Esophagus squamous epithelium (tissue), 5 donors: ENCODE results near the gene SNRNP25. TPM values are rescaled to one million over a fixed set of nuclear protein-coding genes. Genes with fewer than 3 reads are reported as not detected.
A peak's percentile ranks its signal among the peaks of the same experiment; 100 is the strongest.
"Not testable (repeated sequence)": the region's sequence is repeated elsewhere in the genome, so short reads cannot be mapped to it uniquely, and the experiment has no call there.

ENCODE experiments used
- DNase-seq: peaks from one replicate; lab custom pipeline; 2025; lab: John Stamatoyannopoulos, UW
- H3K27ac ChIP-seq, 4 donors: fragments of 200-600 bp; sonication (generic); one replicate each; pipeline ENCODE4 v1.5.1; 2016 to 2019; ENCODE audit warnings: mild to moderate bottlenecking in 1 of 4
- H3K27me3 ChIP-seq, 4 donors: fragments of 200-600 bp; sonication (generic); 1 replicate in 3 of 4; 2 replicates in 1 of 4; pipeline versions ENCODE4 v1.5.1 to v1.6.0; 2017 to 2021; ENCODE audit warnings: antibody characterized with exemption in 1 of 4
- H3K36me3 ChIP-seq, 3 donors: fragments of 200-600 bp; sonication (generic); one replicate each; pipeline ENCODE4 v1.5.1; 2016 to 2019
- H3K4me1 ChIP-seq, 3 donors: fragments of 200-600 bp; sonication (generic); one replicate each; pipeline ENCODE4 v1.5.1; 2017 to 2019
- H3K4me3 ChIP-seq, 4 donors: fragments of 200-600 bp; sonication (generic); 1 replicate in 3 of 4; 2 replicates in 1 of 4; pipeline ENCODE4 v1.5.1; 2016 to 2019; ENCODE audit warnings: mild to moderate bottlenecking in 2 of 4, moderate library complexity in 1 of 4
- H3K9me3 ChIP-seq, 3 donors: fragments of 200-600 bp; sonication (generic); one replicate each; pipeline ENCODE4 v1.5.1; 2016 to 2019
- CTCF ChIP-seq, 6 experiments: fragments of 450-650 bp in 4 of 6; fragments of 200-600 bp in 2 of 6; sonication (generic) in 2 of 6; IDR thresholded peaks; one replicate each; pipeline ENCODE4 v1.5.1; 2016 to 2019; ENCODE audit warnings: antibody characterized with exemption in 6 of 6, mild to moderate bottlenecking in 4 of 6, moderate library complexity in 4 of 6
- POLR2A ChIP-seq, 4 donors: fragments of 450-650 bp; IDR thresholded peaks; one replicate each; pipeline ENCODE4 v1.6.1; 2017; ENCODE audit warnings: antibody characterized with exemption in 4 of 4, mild to moderate bottlenecking in 4 of 4, moderate library complexity in 3 of 4
- WGBS, 2 donors: methylation state at CpG; one replicate each; pipeline ENCODE4 v1.1.5; 2018; 5-methylcytosine and 5-hydroxymethylcytosine counted together
- intact Hi-C: fragments of 100-400 bp; cut with DNase I; formaldehyde crosslinking; loops from one replicate; pipeline ENCODE4 v1.15.0; 2022
- total RNA-seq, 4 donors: library from RNA; depleted of rRNA; stranded (reverse); fragments of >200 nt; gene quantifications; one replicate each; pipeline ENCODE4 v1.1.0, GENCODE V29; 2016
- donor health status: DM: yes; HTN: yes; CAD: no.

SNRNP25 gene
- total RNA-seq, 4 donors from 2014 or later = 12.4 to 30.0 (median 17.9) TPM

GRCh38 chr16:36336-36984 is 17.2 kb upstream of the SNRNP25 start:
- 94 to 95% methylated on average over 2 to 5 of the region's 15 CpGs for WGBS, 2 donors

GRCh38 chr16:37511-37910 is 16.1 kb upstream of the SNRNP25 start:
- no peaks in the 10 kb centered on the region for H3K9me3 ChIP-seq
- intact Hi-C loops = no loop called here
- no peaks in the 10 kb centered on the region for H3K27me3 ChIP-seq
- H3K4me1 ChIP-seq = peaks cover 0 to 22% (median 4%) of the 10 kb centered on the region in 3 donors
- WGBS, 2 donors = 74 to 84% methylated on average over 4 to 5 of the region's 5 CpGs
- H3K36me3 ChIP-seq = peaks cover 0 to 9% (median 0%) of the 10 kb centered on the region in 3 donors
- TF ChIP-seq CTCF (IDR thresholded peaks at IDR 0.05) (no peak), POLR2A (IDR thresholded peaks at IDR 0.05) (no peak)
- H3K27ac ChIP-seq = no peak overlapping the region
- H3K4me3 ChIP-seq = no peak overlapping the region
- DNase-seq = no peak

More at GRCh38 chr16:36336-36984, 17.2 kb upstream of the SNRNP25 start:
- no peaks in the 10 kb centered on the region for H3K9me3 ChIP-seq
- intact Hi-C loops = no loop called here
- TF ChIP-seq CTCF (IDR thresholded peaks at IDR 0.05) (no peak), POLR2A (IDR thresholded peaks at IDR 0.05) (no peak)
- no peak for DNase-seq
- no peak overlapping the region for H3K27ac ChIP-seq
- H3K4me3 ChIP-seq = no peak overlapping the region
- H3K36me3 ChIP-seq = no peaks in the 10 kb centered on the region
- no peaks in the 10 kb centered on the region for H3K27me3 ChIP-seq
- H3K4me1 ChIP-seq = peaks cover 0 to 22% (median 4%) of the 10 kb centered on the region in 3 donors

GRCh38 chr16:38206-38605 is 15.4 kb upstream of the SNRNP25 start:
- WGBS, 2 donors = 83 to 92% methylated on average over 6 to 7 of the region's 11 CpGs
- peaks cover 0 to 14% (median 0%) of the 10 kb centered on the region in 3 donors for H3K36me3 ChIP-seq
- intact Hi-C loops = not testable (repeated sequence)

GRCh38 chr16:38941-39892 is 14.4 kb upstream of the SNRNP25 start:
- Histone ChIP-seq H3K9me3 (no peaks in the 10 kb centered on the region), H3K27me3 (no peaks in the 10 kb centered on the region), H3K4me3 (no peak overlapping the region), H3K27ac (peak overlapping the region in 2 of 4 donors; percentile 33 to 57), H3K36me3 (peaks cover 0 to 22% (median 0%) of the 10 kb centered on the region in 3 donors), H3K4me1 (peaks cover 0 to 22% (median 4%) of the 10 kb centered on the region in 3 donors)
- WGBS, 2 donors = 65 to 89% methylated on average over 6 to 11 of the region's 13 CpGs
- no peak for TF ChIP-seq POLR2A (IDR thresholded peaks at IDR 0.05)
- TF ChIP-seq CTCF (IDR thresholded peaks at IDR 0.05) = no peak
- intact Hi-C loops = no loop called here
- DNase-seq = no peak

More at GRCh38 chr16:38206-38605, 15.4 kb upstream of the SNRNP25 start:
- not testable (repeated sequence) for H3K27ac ChIP-seq, DNase-seq, H3K9me3 ChIP-seq, H3K4me3 ChIP-seq, H3K27me3 ChIP-seq
- peaks cover 0 to 22% (median 4%) of the 10 kb centered on the region in 3 donors for H3K4me1 ChIP-seq

- WGBS, 2 donors = 76 to 78% methylated on average over 6 to 16 of the region's 22 CpGs
- no peaks in the 10 kb centered on the region for H3K9me3 ChIP-seq
- H3K27ac ChIP-seq = no peak overlapping the region
- H3K4me3 ChIP-seq = no peak overlapping the region
- TF ChIP-seq POLR2A (IDR thresholded peaks at IDR 0.05) (no peak), CTCF (IDR thresholded peaks at IDR 0.05) (no peak)
- no peaks in the 10 kb centered on the region for H3K27me3 ChIP-seq
- H3K36me3 ChIP-seq = peaks cover 0 to 42% (median 0%) of the 10 kb centered on the region in 3 donors
- H3K4me1 ChIP-seq = peaks cover 0 to 22% (median 4%) of the 10 kb centered on the region in 3 donors
- DNase-seq = no peak
- intact Hi-C loops = no loop called here
These were observed 12.1 kb upstream of the SNRNP25 start for GRCh38 chr16:41439-42068.
